GM06990 (cell line): ENCODE data around the gene ZNF860.

ENCODE experiments used
- DNase-seq: peaks from one replicate; pipeline ENCODE4 v3.0.0-alpha.2; 2011; ENCODE audit not compliant: insufficient read length; ENCODE audit errors: extremely low read depth
- H3K27me3 ChIP-seq: replicated peaks from 2 replicates; pipeline ENCODE4 v1.6.0; 2011; ENCODE audit warnings: low read length; ENCODE audit not compliant: control insufficient read depth, insufficient read depth
- H3K36me3 ChIP-seq: 2 replicates; pipeline ENCODE4 v1.5.1; 2011; ENCODE audit warnings: low read length; ENCODE audit not compliant: control insufficient read depth, insufficient read depth
- H3K4me3 ChIP-seq: replicated peaks from 2 replicates; pipeline ENCODE4 v1.5.1; 2011; ENCODE audit warnings: low read depth, mild to moderate bottlenecking, control low read depth, low read length
- CTCF ChIP-seq: IDR thresholded peaks from 2 replicates; pipeline ENCODE4 v1.5.1; 2011; ENCODE audit warnings: low read length, control low read depth, mild to moderate bottlenecking, inconsistent platforms; ENCODE audit not compliant: insufficient read depth, poor library complexity, severe bottlenecking

ZNF860 gene

GRCh38 chr3:31971607-31972006 lies 9.9 kb upstream of the ZNF860 start:
- no peak for DNase-seq
- Histone ChIP-seq H3K36me3 (no peaks in the 10 kb centered on the region), H3K27me3 (no peaks in the 10 kb centered on the region), H3K4me3 (no peak overlapping the region)
- no peak for TF ChIP-seq CTCF

- Histone ChIP-seq H3K27me3 (no peaks in the 10 kb centered on the region), H3K36me3 (no peaks in the 10 kb centered on the region), H3K4me3 (no peak overlapping the region)
- DNase-seq = no peak
- no peak for TF ChIP-seq CTCF
Measured at GRCh38 chr3:31973081-31973480, 8.5 kb upstream of the ZNF860 start.

GRCh38 chr3:31973837-31974236 lies 7.7 kb upstream of the ZNF860 start:
- Histone ChIP-seq H3K36me3 (no peaks in the 10 kb centered on the region), H3K4me3 (no peak overlapping the region), H3K27me3 (no peaks in the 10 kb centered on the region)
- DNase-seq = no peak
- TF ChIP-seq CTCF = no peak

GRCh38 chr3:31974471-31974870 lies 7.1 kb upstream of the ZNF860 start:
- TF ChIP-seq CTCF = no peak
- Histone ChIP-seq H3K36me3 (no peaks in the 10 kb centered on the region), H3K4me3 (no peak overlapping the region), H3K27me3 (no peaks in the 10 kb centered on the region)
- DNase-seq = no peak

GRCh38 chr3:31974964-31975363 lies 6.6 kb upstream of the ZNF860 start:
- no peak overlapping the region for H3K4me3 ChIP-seq

More at GRCh38 chr3:31974964-31975363, 6.6 kb upstream of the ZNF860 start:
- no peak for TF ChIP-seq CTCF
- Histone ChIP-seq H3K36me3 (no peaks in the 10 kb centered on the region), H3K27me3 (no peaks in the 10 kb centered on the region)
- DNase-seq = no peak
